Gastroesophageal sphincter (tissue), 3 donors: Measurements from ENCODE around the gene ZNF138.

Source experiments
- POLR2A ChIP-seq, 2 donors: fragments of 450-650 bp; IDR thresholded peaks; one replicate each; pipeline ENCODE4 v1.6.1; 2017; ENCODE audit warnings: antibody characterized with exemption in 2 of 2, mild to moderate bottlenecking in 2 of 2, moderate library complexity in 1 of 2
- TF ChIP-seq, protein P1 (sequence below), 4 experiments: fragments of 200-600 bp in 2 of 4; fragments of 450-650 bp in 2 of 4; sonication (generic) in 1 of 4; IDR thresholded peaks; one replicate each; pipeline ENCODE4 v1.5.1; 2017 to 2019; ENCODE audit warnings: antibody characterized with exemption in 4 of 4, mild to moderate bottlenecking in 2 of 4, moderate library complexity in 2 of 4

DNA sequence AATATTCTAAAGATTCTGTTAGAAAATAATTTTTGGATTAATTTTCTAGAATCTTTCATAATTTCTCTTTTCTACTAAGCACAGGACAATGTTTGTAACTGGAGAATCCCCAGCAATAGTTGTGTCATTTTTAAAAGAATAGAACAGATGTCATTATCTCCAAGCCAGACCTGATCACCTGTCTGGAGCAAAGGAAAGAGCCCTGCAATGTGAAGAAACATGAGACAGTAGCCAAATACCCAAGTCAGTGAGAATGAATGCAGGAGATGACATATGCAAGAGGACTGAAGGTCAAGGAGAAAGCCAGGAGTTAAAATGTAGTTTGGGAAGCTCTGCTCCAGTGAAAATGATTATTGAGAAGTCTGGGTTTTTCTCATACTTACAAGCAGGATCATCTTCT, 25.4 kb upstream of the ZNF138 start:
- TF ChIP-seq, protein P1, sequence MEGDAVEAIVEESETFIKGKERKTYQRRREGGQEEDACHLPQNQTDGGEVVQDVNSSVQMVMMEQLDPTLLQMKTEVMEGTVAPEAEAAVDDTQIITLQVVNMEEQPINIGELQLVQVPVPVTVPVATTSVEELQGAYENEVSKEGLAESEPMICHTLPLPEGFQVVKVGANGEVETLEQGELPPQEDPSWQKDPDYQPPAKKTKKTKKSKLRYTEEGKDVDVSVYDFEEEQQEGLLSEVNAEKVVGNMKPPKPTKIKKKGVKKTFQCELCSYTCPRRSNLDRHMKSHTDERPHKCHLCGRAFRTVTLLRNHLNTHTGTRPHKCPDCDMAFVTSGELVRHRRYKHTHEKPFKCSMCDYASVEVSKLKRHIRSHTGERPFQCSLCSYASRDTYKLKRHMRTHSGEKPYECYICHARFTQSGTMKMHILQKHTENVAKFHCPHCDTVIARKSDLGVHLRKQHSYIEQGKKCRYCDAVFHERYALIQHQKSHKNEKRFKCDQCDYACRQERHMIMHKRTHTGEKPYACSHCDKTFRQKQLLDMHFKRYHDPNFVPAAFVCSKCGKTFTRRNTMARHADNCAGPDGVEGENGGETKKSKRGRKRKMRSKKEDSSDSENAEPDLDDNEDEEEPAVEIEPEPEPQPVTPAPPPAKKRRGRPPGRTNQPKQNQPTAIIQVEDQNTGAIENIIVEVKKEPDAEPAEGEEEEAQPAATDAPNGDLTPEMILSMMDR (IDR thresholded peaks at IDR 0.05) = no peak
- TF ChIP-seq POLR2A (IDR thresholded peaks at IDR 0.05) = no peak
